Measurements from ENCODE around the gene SUMO3.
A peak's percentile ranks its signal among the peaks of the same experiment; 100 is the strongest.

SUMO3 gene

GRCh38 chr21:44801468-44802395 is 16.1 kb downstream of the SUMO3 start, which contains the start of gene UBE2G2:
TSS of gene UBE2G2 (minus strand) at chr21:44801820. CDS start at chr21:44801748, 72 bp downstream.
- peak within 1 kb of the TSS; percentile 75 for H3K27ac ChIP-seq
- TF ChIP-seq ZFX (IDR thresholded peaks at IDR 0.05; ENCODE audit: borderline replicate concordance) = no peak
- TF ChIP-seq, protein P1, sequence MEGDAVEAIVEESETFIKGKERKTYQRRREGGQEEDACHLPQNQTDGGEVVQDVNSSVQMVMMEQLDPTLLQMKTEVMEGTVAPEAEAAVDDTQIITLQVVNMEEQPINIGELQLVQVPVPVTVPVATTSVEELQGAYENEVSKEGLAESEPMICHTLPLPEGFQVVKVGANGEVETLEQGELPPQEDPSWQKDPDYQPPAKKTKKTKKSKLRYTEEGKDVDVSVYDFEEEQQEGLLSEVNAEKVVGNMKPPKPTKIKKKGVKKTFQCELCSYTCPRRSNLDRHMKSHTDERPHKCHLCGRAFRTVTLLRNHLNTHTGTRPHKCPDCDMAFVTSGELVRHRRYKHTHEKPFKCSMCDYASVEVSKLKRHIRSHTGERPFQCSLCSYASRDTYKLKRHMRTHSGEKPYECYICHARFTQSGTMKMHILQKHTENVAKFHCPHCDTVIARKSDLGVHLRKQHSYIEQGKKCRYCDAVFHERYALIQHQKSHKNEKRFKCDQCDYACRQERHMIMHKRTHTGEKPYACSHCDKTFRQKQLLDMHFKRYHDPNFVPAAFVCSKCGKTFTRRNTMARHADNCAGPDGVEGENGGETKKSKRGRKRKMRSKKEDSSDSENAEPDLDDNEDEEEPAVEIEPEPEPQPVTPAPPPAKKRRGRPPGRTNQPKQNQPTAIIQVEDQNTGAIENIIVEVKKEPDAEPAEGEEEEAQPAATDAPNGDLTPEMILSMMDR (IDR thresholded peaks at IDR 0.05) = peak; percentile 40; the same call in 1 of the 2 replicates

DNA sequence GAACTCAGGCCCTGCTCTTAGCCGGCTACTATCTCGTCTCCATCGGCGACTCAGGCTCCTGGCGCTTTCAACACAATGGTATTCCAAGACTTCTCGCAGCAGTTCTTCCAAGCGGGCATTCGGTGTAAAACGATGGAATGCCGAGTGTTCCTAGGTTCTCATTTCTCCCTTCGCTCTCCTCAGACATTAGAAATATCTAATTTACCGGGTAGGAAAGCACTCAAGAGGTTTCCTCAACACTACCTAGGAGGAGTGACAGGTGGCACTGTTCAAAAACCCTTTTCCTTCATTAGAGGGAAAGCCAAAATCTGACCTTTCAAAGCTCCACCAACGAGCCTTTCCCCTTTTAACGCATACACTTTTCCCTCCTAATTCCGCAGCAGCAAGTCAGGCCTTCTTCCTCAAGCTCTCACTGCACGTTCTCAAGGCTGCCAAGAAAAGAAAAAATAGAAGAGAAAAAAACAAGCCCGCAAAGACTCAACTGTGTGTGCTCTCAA is 16.8 kb downstream of the SUMO3 start:
- TF ChIP-seq ZFX (IDR thresholded peaks at IDR 0.05; ENCODE audit: borderline replicate concordance) = no peak
- TF ChIP-seq, protein P1 (IDR thresholded peaks at IDR 0.05) = peak; percentile 65
- peak overlapping the region; percentile 75 for H3K27ac ChIP-seq

GRCh38 chr21:44800103-44800502 is 17.8 kb downstream of the SUMO3 start:
- TF ChIP-seq, protein P1 (IDR thresholded peaks at IDR 0.05) = peak; percentile 36; the same call in 1 of the 2 replicates
- TF ChIP-seq ZFX (IDR thresholded peaks at IDR 0.05; ENCODE audit: borderline replicate concordance) = no peak
- H3K27ac ChIP-seq = no peak overlapping the region

- no peak overlapping the region for H3K27ac ChIP-seq
- TF ChIP-seq, protein P1 (IDR thresholded peaks at IDR 0.05) = no peak
- TF ChIP-seq ZFX (IDR thresholded peaks at IDR 0.05; ENCODE audit: borderline replicate concordance) = no peak
Observed at GRCh38 chr21:44799646-44800045, 18.2 kb downstream of the SUMO3 start.

DNA sequence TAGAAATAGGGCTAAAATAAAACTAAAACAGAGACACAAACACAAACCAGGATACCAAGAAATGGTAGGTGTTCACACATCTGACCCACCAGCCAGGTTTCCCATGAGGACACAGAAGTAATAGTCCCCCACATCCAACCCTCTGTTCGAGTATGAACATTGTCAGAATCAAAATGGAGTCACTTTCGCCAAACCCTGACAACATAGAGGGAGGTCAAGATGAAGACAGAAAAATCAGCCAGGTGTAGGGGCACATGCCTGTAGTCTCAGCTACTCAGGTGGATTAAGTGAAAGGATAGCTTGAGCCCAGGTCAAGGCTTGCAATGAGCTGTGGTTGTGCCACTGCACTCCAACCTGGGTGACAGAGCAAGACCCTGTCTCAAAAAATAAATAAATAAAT is 20.1 kb downstream of the SUMO3 start:
- TF ChIP-seq, protein P1 (IDR thresholded peaks at IDR 0.05) = no peak
- no peak for TF ChIP-seq ZFX (IDR thresholded peaks at IDR 0.05; ENCODE audit: borderline replicate concordance)

GRCh38 chr21:44795342-44795741 is 22.5 kb downstream of the SUMO3 start:
- TF ChIP-seq, protein P1 (IDR thresholded peaks at IDR 0.05) = no peak
- no peak for TF ChIP-seq ZFX (IDR thresholded peaks at IDR 0.05; ENCODE audit: borderline replicate concordance)
- H3K27ac ChIP-seq = no peak overlapping the region

More for the DNA sequence above, 20.1 kb downstream of the SUMO3 start:
- H3K27ac ChIP-seq = no peak overlapping the region

Measured in 22Rv1 (cell line).